HG03066 (cell line): ENCODE results near the gene G2E3.
"Not testable (repeated sequence)": the region's sequence is repeated elsewhere in the genome, so short reads cannot be mapped to it uniquely, and the experiment has no call there.

Experiments used
- ATAC-seq: cut with Tn5 transposase; IDR thresholded peaks from one replicate; pipeline ENCODE4 v1.9.1; 2021; ENCODE audit warnings: low read depth; ENCODE audit not compliant: unreplicated experiment

The G2E3 gene

DNA sequence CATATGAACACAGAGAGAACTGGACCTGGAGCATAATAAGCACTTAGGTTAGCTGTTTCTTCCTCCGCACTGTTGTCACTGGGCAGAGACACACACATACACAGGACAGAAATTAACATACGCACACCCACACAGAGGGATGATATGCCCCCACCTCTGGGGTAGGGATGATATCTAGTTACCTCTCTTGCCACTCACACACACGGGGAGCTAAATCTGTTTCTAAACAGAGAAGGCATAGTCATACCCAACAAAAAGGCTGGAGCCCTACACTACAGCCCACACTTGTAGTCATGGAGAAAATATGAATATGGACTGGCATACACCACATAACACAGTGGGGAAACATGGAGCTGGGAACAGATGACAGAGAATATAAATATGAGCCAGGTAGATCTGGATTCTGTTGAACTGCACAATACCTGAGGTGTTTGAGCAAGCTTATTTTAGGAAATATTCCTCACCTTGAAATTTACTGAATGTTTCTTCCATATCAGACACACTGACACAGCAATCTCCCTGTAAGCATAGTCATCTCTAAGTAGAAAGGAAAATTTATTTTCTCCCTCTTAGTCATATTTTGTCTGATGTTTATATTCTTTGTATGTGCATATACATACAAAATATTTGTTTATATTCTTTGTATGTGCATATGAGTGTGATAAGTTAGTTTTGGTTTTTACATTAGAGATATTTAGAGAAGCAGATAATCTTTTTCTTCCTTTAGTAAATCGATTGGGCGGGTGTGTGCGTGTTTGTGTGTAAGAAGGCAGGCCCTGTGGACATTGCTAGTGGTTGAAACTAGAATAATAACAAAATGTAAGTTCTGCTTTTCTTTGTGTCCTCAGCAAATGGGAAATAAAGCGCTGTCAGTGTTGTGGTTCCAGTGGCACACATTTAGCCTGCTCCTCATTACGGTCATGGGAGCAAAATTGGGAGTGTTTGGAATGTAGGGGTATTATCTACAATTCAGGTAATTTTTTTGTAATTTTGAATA, 42.3 kb downstream of the G2E3 start:
- ATAC-seq = no peak

DNA sequence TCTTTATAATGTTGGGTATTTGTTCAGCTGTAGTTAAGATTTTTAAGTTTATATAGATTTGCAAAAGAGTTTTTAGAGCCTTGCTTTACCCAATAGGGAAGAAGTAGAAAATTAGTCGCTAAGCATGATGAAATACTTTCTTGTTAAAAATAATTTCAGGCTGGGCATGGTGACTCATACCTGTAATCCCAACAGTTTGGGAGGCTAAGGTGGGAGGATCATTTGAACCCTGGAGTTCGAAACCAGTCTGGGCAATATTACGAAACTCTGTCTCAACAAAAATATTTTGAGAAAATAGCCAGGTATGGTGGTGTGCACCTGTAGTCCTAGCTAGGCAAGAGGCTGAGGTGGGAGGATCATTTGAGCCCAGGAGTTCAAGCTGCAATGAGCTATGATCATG, 44.4 kb downstream of the G2E3 start:
- ATAC-seq = no peak

DNA sequence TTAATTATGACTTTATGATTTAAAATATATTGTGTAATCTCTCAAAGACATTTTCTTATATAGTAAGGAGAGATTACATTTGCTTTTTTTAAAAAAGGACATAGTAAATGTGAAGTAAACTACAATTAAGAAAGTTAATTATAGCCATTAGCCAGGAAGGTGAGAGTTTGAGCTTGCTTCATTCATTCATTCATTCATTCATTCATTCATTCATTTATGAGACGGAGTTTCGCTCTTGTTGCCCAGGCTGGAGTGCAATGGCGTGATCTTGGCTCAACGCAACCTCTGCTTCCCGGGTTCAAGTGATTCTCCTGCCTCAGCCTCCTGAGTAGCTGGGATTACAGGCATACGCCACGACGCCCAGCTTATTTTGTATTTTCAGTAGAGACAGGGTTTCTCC, 45.7 kb downstream of the G2E3 start:
- not testable (repeated sequence) for ATAC-seq

DNA sequence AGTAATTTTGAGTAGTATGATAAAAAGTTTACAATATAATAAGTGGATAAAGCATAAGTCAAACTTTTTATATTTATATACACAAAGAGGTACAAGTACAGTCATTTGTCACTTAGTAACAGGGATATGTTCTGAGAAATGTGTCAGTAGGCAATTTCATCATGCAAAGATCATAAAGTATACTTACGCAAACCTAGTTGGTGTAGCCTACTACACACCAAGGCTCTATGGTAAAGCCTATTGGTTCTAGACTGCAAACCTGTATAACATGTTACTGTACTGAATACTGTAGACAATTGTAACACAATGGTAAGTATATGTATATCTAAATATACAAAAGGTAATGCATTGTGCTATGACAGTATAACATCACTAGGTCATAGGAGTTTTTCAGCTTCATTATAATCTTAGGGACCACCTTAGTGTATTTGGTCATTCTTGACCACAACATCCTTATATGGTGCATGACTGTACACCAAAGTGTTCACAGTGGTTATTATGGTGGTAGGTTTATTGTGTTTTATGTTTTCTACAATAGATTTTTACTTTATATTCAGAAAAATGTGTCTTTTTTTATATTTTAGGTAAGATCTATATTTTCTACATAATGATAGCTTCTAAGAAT, 48.3 kb downstream of the G2E3 start:
- ATAC-seq = no peak

DNA sequence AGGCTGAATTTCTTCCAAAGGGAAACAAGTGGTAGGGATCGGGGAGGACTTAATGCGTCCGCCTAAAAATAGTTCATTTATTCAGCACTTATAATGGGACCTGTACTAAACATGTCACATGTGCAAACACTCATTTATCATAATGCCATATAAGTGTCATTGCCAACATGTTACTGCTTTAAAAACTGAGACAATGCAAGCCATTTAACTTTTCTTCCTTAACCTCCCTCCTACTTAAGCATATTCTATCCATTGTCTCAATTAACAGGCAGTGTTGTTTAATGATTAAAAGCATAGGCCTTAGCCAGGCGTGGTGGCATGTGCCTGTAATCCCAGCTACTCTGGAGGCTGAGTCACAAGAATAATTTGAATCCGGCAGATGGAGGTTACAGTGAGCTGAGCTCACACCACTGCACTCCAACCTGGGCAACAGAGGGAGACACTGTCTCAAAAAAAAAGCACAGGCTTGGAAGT, 49.6 kb downstream of the G2E3 start:
- ATAC-seq = no peak

DNA sequence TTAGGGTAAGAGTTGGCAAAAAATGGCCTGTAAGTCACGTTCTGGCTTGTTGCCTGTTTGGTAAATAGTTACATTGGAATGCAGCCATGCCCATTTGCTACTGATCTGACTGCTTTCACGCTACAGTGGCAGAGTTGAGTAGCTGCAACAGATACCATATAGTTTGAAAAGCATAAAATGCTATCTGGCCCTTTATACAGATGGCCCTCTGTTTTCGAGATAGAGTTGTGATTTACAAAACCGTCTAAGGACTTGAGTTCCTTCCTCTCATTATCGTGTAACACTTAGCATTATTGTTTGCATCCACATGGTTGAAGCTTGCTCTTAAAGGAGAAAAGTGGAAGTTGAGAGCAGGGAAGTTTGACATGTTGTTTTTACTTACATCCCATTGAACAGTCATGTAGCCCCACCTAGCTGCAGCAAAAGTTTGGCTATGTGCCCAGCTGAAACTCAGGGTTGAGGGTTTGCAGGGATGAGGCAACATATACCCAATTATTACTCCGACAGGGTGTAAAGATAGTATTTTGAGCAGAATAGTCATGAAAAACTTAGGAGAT, 51.9 kb downstream of the G2E3 start:
- no peak for ATAC-seq

DNA sequence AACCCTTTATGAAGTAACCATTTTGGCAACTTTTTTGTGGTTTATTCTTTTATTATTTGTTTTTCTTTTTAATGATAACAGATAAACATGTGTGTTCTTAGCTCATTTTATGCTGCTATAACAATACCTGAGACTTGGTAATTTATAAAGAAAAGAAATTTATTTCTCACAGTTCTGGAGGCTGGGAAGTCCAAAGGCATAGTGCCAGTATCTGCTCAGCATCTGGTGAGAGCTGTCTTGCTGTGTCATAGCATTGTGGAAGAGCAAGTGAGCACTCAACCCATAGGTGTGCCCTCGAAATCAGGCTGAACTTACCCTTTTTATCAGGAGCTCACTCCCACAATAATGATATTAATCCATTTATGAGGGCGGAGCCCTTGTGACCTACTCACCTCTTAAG, 55.2 kb downstream of the G2E3 start:
- no peak for ATAC-seq

DNA sequence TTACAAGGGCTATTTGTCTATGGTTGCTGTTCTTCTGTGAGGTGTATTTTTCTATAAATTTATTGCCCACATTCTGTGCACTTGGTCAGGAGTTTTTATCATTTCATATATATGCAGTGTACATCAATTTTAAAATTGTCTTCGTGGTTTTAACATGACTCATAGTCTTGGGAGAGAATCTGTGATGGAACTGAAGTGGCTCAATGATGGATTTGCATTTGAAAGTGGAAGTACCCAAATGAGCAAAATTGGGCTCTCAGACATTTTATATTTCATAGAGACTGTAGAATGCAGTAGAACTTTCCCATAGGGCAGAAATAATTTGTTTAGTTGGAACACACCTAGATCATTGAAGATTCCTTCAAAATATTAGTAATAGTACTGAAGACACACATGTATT, 61.2 kb downstream of the G2E3 start:
- peak; percentile 33 for ATAC-seq

DNA sequence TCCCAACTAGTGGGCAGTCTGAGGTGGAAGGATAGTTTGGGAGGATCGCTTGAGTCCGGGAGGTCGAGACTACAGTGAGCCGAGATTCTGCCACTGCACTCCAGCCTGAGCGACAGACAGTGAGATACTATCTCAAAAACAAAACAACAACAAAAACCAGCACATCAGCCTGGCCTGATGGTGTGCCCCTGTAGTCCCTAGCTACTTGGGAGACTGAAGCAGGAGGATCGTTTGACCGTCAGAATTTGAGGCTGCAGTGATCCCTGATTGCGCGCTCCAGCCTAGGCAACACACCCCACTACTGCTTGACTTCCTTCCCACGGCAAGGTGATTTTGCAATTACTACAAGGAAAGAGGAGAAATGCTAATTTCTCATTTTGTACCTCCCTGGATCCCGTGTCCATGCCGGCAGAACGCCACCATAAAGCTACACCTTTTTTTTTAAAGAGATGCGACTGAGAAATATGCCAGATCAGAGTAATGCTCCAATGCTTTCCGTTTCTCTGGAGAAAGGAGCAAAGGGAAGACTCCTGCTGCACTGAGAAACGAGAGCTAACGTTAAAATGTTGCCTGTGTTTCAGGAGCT, 62.5 kb downstream of the G2E3 start:
- peak; percentile 18 for ATAC-seq

DNA sequence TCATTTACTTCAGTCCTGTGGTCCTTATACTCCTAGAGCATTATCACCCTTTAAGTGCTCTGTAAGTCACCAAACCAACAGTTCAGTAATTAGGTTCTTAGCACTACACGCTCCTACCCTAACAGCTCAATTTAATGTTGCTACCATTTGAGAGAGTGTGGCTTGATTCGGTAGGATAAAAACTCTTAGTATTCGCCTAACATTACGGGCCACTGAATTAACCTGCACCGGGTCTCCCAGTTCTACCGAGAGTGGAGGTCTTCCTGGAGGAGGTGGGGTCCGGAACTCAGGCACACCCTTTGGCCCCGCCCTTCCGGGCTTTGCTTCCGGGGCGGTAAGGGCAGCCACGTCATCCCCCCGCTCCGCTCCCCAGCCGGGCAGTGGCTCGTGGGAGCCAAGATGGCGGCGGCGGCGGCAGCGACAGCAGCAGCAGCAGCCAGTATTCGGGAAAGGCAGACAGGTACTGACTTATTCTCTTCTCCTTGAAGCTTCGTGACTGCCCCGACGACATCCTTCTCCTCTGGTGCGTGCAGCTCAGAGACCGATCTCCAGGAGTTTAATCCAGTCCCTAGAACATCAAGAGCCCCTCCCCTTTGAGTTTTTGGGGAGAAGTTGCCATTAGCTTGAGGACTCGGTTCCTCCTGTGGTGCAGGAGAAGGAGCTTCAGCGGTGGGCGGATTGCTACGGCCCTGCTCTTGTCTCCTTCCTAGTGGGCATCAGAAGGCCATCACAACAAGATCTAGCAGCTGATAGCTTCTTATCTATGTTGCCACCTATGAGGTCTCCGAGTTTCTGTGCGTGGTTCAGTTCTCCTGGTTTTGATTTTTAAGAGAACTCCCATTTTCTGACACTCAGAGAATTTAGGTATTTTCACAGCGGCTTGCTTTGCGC, 63.2 kb downstream of the G2E3 start, which contains the start of gene SCFD1:
SCFD1 (plus strand) TSS at position 380 of the 891 bp plus-strand sequence; CDS start at position 400, 20 bp downstream.
- ATAC-seq = peak; percentile 92

DNA sequence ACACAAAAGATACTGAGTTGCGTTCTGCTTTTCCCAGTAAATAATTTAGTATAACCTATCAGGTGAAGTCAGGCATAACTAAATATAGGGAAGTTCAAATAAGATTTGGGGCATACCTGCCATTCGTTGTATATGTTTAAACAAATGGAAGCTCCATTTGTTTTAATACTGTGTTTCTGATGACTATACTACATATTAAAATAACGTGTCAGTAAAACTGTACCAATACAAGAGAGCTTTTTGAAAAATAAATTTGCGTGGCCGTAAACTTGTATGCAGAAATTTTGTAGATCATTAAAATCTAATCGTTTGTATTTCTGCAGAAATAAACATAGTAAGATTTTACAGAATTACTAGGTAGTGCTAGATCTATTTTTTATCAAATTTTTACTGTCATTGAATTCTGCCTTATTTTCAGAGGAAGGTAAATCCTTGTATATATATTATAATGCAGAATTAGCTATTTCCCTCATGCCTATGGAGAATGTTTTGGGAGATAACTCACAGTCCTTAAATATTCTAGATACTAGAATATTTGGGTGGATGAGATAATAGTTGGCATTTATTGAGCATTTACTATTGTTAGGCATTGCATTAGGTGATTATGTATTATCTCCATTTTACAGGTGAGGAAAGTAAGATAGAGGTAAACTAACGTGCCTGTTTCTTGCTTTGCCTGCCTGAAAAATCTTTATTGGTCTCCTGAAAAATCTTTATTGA, 64.6 kb downstream of the G2E3 start:
- no peak for ATAC-seq

DNA sequence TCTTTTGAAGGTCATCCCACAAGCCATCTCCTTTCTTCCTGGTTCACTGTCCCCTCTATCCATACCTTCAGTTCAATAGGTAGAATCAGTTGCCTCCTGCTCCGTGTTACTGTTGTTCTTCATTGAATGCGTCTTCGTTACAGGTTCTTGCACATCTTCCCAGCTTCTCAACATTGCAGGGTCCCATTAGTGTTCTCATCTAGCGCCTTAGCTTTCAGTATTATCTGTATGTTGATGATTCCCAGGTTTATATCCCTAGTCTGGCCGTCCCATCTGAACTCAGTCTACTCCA, 65.1 kb downstream of the G2E3 start:
- no peak for ATAC-seq

DNA sequence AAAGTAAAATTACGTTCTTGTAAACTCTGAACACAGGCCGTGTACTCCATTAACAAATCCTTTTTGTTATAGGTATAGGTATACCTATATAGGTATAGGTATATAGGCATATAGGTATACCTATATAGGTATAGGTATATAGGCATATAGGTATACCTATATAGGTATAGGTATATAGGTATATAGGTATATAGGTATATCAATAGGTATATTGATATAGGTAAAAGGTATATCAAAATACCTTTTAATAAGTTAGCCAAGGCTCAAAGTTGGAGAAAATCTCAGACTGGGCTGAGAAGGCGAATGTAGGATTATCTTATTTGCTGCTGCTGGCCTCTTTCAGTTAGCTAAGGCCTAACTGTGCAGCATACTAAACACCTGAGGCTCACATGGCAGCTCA, 66.6 kb downstream of the G2E3 start:
- ATAC-seq = no peak

DNA sequence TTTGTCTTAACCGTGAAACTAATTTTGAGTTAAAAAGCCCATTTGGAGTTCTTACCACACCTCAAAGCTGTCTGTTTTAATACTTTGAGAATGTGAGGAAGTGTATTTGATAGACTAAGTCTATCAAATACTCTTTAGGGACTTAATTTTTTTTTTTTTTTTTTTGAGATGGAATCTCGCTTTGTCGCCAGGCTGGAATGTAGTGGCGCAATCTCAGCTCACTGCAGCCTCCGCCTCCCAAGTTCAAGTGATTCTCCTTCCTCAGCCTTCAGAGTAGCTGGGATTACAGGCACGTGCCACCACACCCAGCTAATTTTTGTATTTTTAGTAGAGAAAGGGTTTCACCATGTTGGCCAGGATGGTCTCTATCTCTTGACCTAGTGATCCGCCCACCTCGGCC, 70.5 kb downstream of the G2E3 start:
- not testable (repeated sequence) for ATAC-seq

DNA sequence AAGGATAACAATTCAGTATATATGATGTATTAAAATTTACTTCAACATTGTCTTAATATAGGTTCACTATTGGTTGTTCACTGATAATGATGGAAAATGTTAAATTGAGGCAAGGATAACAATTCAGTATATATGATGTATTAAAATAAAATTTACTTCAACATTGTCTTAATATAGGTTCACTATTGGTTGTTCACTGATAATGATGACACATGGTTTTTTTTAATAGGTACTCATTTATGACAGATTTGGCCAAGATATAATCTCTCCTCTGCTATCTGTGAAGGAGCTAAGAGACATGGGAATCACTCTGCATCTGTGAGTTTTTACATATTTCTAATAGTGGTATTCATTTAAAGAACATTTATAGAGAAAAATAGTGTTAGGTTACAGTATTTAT, 71.3 kb downstream of the G2E3 start:
- no peak for ATAC-seq

DNA sequence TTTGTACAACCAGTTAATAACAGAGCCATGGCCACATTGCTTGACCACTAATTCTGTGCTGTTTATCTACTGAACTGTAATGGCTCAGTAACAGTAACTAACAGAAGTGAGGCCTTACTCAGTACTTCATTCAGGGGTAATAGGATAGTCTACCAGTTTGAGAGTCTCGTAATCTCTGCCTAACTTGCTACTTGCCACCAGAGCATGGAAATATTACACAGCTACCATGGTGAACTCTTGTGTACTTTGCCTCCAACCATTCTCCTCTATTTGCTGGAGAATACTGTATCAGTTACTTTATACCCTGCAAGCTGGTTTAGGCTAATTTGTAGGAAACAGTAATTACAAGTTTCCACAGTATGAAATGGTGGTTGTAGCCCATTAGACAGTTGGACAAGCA, 73.8 kb downstream of the G2E3 start:
- no peak for ATAC-seq

DNA sequence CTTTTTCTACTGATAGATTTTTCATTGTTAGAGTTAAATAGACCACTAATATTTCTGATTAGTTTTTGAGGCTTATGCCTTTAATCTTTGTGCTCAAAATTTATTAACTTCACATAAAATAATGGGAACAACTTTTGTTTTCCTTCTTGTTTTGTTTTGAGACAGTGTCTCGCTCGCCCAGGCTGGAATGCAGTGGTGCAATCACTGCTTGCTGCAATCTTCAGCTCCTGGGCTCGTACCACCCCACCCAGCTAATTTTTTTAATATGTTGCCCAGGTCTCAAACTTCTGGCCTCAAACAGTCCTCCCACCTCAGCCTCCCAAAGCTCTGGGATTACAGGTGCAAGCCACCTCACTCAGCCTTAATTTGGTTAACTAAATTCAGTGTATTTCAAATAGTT, 80.0 kb downstream of the G2E3 start:
- no peak for ATAC-seq

DNA sequence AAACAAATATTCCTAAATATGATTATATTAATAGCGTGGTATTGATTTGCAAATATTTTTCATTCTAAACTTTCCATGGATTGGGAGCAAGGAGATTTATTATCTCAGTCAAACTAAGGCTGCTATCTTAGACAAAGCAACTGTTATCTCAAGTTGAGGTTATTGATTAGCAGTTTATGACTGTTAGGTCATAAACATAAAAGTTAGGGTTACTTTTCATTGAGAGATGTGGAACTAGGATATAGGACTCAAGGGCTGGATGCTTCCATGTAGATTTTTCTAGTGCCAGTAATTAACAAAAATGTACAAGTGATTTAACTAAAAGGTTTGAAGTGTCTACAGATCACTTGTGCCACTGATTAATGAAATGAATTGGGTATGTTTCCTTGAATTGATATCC, 82.2 kb downstream of the G2E3 start:
- ATAC-seq = no peak

DNA sequence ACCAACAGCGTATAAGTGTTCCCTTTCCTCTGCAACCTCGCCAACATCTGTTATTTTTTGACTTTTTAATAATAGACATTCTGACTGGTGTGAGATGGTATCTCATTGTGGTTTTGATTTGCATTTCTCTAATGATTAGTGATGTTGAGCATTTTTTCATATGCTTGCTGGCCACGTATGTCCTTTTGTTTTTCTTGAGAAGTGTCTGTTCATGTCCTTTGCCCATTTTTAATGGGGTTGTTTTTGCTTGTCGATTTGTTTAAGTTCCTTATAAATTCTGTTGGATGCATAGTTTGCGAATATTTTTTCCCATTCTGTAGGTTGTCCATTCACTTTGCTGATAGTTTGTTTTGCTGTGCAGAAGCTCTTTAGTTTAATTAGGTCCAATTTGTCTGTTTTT, 85.5 kb downstream of the G2E3 start:
- ATAC-seq = not testable (repeated sequence)

DNA sequence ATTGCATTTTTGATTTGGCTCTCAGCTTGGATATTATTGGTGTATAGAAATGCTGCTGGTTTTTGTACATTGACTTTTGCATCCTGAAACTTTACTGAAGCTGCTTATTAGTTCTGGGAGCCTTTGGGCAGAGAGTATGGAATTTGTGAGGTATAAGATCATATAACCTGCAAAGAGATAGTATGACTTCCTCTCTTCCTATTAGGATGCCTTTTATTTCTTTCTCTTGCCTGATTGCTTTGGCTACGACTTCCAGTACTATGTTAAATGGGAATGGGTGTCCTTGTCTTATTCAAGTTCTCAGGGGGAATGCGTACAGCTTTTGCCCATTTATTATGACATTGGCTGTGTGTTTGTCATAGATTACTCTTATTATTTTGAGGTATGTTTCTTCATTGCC, 86.6 kb downstream of the G2E3 start:
- ATAC-seq = no peak
